Activated CD8-positive, alpha-beta memory T cell treated with anti-CD3 and anti-CD28 coated beads, Interleukin-2, amount 50 U/mL, for 4 hours (primary cell): ENCODE measurements around the gene IL1RAPL2.
"Not testable (repeated sequence)": the region's sequence is repeated elsewhere in the genome, so short reads cannot be mapped to it uniquely, and the experiment has no call there.

Experiments used
- DNase-seq: peaks from one replicate; pipeline ENCODE4 v3.0.0-alpha.2; 2020

IL1RAPL2 gene

GRCh38 chrX:105189093-105189492 lies 623.1 kb downstream of the IL1RAPL2 start:
- no peak for DNase-seq

GRCh38 chrX:105190252-105190853 lies 624.4 kb downstream of the IL1RAPL2 start:
- no peak for DNase-seq

DNA sequence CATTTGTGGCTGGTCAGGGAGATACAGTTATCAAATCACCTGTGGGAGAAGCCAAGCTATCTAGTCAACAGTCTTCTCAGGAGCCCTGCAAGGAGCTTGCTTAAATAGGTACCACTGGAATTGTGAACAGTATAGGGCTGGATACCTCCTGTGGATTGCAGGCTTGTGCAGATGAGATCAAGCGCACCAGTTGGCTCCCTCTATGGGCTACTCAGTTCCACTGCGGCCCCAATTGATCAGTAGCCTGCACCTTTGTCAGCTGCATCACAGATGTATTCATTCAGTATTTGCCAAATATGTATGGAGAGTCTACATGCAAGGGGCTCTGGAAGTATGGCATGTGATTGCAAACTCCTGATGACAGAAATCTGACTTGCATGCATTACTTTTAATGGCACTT lies 625.9 kb downstream of the IL1RAPL2 start:
- no peak for DNase-seq

GRCh38 chrX:105209406-105209805 lies 643.4 kb downstream of the IL1RAPL2 start:
- DNase-seq, result no peak

- DNase-seq, result no peak
These were observed 644.3 kb downstream of the IL1RAPL2 start for GRCh38 chrX:105210258-105210657.

- no peak for DNase-seq
These were observed 645.1 kb downstream of the IL1RAPL2 start for GRCh38 chrX:105211066-105211575.

DNA sequence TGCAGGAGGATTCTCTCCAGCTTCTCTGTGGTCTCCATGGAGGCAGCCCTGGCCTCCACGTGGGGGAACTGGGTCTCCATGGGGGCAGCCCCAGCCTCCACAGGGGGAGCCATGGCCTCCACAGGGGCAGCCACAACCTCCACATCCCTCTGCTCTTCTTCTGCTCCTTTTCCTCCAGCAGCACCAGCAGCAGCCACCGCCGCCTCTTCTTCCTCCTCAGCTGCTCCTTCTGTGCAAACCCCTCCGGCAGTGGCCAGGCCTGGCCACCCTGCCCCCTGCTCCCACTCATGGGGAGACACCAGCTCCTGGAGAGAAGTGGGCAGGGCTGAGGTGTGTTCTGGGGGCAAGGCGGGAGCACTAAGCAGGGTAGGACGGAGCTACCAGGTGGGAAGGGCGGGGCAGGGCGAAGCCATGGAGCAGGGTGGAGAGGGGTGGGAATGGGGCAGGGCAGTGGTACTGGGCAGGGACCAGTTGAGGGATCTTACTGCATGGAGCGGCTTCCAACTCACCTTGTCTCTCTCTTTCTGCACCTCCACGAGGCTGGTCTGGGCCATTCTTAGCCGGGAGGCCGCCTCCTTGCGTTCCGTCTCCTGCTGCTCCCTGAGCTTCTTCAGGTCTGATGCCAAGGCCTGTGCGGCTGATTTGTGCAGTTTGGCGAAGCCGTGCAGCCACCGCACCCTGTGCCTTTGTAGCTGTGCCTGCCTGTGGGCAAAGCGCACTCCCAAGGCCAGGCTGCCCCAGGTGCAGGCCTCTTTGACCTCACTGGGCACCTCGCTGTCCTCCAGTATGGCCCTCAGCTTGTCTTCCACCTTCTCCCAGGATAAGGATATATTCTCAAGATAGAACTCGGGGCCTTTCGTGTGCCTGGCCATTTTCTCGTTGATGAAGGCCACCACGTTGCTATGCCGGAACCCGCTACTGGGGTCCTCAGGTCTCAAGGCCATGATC lies 653.7 kb downstream of the IL1RAPL2 start:
- no peak for DNase-seq

- no peak for DNase-seq
These were observed 654.6 kb downstream of the IL1RAPL2 start, which contains the start of gene TEX13A for GRCh38 chrX:105220636-105221035. Gene TEX13A (minus strand): TSS chrX:105220694. CDS start chrX:105220397, 297 bp downstream.

DNA sequence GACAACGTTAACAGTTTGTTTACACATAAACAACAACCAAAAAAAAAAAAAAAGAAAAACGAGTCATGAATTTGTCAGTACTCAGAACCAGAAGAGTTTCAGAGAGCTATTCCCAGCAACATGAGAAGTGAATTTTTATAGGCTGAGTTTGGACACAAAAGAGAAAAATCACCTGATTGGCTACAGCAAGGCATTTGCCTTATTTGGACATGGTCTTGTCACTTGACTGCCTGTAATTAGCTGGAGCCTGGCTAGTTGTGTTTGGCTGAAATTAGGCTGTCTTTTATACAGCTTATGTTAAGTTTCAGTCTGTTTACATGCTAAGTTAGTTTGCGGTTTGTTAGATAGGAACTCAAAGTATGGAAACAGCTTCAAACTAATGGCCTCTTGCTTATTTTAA lies 655.4 kb downstream of the IL1RAPL2 start:
- DNase-seq, result no peak

GRCh38 chrX:105226499-105226898 lies 660.5 kb downstream of the IL1RAPL2 start:
- no peak for DNase-seq

DNA sequence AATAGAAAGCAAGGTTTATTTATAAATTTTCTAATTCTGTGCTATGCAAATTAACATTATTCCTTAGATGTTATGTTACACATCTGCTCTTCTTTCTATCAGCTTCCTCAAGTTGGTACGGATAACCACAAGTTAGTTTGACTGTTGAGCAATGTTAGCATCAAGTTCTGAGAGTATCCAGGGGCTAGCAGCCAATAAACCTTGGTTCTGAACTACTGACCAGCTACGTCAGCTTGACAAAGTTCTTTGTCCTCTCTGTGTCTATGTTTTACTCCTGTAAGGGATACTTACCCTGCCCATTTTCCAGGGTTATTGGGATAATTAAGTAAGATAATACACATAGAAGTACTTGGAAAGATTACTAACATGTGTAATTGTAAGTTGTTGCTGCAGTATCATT lies 662.6 kb downstream of the IL1RAPL2 start:
- DNase-seq, result no peak

GRCh38 chrX:105229146-105229545 lies 663.1 kb downstream of the IL1RAPL2 start:
- no peak for DNase-seq

DNA sequence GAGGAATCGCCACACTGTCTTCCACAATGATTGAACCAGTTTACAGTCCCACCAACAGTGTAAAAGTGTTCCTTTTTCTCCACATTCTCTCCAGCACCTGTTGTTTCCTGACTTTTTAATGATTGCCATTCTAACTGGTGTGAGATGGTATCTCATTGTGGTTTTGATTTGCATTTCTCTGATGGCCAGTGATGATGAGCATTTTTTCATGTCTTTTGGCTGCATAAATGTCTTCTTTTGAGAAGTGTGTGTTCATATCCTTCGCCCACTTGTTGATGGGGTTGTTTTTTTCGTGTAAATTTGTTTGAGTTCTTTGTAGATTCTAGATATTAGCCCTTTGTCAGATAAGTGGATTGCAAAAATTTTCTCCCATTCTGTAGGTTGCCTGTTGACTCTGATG lies 671.4 kb downstream of the IL1RAPL2 start:
- DNase-seq, result not testable (repeated sequence)

DNA sequence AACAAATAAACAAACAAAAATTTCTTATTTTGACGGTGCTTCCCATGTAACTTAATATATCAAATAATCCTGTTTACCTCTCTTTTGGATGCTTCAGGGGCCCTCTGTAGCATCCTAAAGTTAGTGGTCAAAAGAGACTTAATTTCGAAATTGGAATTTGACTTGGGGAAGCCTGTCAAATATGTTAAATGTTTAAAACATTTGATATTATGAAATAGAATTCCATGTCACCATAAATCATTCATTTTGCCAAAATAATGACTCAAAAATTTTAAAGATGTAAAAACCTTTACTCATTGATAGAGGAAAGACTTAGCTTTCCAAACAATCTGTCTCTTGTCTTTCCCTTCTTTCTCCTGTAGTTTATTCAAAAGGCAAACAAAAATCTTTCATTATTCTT lies 675.1 kb downstream of the IL1RAPL2 start:
- DNase-seq, result no peak

DNA sequence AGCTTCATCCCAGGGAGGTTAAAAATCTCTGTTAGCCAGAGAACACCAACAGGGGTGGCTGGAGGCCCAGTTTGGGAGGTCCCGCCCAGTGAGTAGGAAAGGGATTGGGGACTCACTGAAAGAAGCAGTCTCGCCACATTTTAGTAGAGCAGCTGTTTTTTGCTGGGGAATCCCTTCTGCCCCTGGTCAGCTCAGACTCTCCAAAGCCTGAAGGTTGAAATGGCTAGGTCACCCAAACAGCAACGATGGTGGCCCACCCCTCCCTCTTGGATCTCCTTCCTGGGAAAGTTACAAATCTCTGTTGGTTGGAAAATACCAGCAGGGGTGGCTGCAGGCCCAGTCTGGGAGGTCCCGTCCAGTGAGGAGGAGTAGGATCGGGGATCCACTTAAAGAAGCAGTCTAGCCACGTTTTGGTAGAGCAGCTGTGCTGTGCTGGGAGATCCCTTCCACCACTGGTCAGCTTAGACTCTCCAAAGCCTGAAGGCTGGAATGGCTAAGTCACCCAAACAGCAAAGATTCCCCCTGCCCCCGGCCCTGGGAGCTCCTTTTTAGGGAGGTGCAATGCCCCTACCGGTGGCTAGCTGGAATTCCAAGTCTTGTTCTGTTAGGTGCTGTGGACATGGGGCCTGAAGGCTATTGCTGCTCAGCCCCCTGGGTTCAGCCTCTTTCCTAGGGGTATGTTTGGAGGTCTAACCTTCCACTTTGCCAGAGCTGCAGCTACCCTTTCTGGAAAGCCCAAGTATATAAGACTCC lies 694.5 kb downstream of the IL1RAPL2 start:
- DNase-seq, result no peak

GRCh38 chrX:105263171-105263570 lies 697.2 kb downstream of the IL1RAPL2 start:
- DNase-seq, result no peak

DNA sequence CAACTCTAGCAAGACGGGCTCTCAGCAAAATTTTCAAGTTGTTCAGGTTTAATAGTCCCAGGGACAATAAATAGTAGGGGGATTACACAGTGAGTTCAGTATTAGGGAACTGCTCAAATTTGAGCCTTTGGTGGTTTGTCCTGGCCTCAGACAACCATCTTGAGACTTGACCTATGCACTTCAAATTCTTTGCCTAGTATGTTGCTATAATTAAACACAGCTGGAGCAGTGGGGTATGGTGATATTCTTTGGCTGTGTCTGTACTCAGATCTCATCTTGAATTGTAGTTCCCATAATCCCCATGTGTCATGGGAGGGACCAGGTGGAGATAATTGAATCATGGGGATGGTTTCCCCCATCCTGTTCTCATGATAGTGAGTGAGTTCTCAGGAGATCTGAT lies 697.8 kb downstream of the IL1RAPL2 start:
- DNase-seq, result no peak

DNA sequence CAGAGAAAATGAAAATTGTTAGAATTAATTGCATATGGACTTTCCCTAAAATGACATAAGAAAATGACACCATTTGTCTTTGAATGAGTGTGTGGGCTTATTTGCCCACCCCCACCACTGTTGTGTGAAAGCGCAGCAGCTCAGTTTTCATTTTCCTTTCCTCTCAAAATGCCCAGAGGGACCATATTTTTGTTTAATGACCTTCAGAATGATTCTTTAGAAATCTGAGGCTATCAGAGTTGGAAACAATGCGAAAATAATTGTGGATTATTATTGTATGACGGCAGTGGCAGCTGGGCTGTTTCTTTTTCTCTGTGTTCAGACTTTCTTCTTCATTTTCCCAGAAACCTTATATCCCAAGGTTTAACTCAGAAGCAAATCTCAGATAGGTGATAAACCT lies 699.1 kb downstream of the IL1RAPL2 start:
- DNase-seq, result no peak

GRCh38 chrX:105266456-105266855 lies 700.5 kb downstream of the IL1RAPL2 start:
- no peak for DNase-seq

- no peak for DNase-seq
These were observed 701.2 kb downstream of the IL1RAPL2 start for GRCh38 chrX:105267167-105267566.

DNA sequence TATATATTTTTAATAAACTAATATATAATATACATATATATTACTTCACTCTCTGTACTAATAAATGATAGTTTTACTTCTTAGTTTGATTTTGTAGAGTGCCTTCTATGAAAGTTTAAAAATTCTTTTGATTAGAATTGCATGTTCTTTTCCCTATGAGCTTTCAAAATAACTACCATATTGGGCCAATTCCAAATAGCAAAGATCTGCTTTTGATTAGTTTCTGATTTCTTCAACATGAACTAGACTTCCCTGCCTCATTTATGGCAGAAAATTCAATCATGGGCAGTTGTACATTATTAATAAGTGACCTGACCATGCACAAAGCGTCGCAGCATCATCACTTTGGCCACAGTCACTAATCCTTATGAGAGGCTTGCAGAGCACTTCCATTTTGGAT lies 703.4 kb downstream of the IL1RAPL2 start:
- DNase-seq, result no peak

DNA sequence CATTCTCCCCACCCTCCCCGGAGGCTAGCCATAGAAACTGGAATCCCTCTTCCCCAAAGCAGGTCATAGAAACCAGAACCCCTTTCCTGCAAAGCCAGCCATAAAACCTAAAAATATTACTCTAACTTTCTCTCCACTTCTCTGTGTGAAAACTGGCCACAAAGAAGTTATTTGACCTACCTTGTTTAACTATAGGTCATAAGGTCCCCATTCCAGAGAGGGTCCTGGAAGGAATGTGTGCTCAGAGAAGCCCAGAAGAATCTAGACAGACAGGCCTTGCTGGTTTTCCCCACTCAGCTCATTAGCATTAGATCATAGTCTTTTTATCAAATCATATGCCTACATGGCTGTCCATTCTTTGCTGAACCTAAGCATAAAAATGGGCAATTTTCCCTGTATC lies 707.3 kb downstream of the IL1RAPL2 start:
- no peak for DNase-seq

DNA sequence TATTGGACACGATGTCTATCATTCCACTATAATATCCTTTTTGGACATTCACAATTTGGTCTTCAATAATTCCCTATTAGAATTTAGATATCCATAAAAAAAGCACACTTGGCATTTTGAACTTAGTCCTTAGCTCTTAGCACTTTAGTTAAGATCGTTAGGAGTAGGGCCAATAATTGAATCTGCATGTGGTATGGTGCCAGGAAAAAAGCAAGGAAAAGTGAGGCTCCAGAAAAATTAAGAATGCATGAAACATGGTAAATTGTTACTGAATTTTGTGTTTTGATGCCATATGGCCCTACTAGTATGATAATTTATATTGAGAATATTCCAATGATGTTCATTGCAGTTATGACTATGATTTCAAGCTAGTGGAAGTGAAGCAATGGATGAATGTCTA lies 708.1 kb downstream of the IL1RAPL2 start:
- DNase-seq, result no peak
